ENCODE data around the gene THOC6. TPM values are rescaled to one million over a fixed set of nuclear protein-coding genes. Genes with fewer than 3 reads are reported as not detected.
"Not testable (repeated sequence)": the region's sequence is repeated elsewhere in the genome, so short reads cannot be mapped to it uniquely, and the experiment has no call there.

THOC6 gene
- polyA plus RNA-seq, 2 of the 4 experiments (the other 2 are of a cell fraction): 32.5 to 53.2 TPM

GRCh38 chr16:3051494-3051893 is 27.7 kb downstream of the THOC6 start:
- FAIRE-seq: no peak
- Histone ChIP-seq H3K4me2 (no peak overlapping the region), H3K4me3 (no peak overlapping the region), H3K27ac (no peak overlapping the region), H3K4me1 (peaks cover 2% of the 10 kb centered on the region; the same call in 1 of the 3 replicates), H3K9me3 (no peaks in the 10 kb centered on the region)
- WGBS (ENCODE audit: missing lambda C conversion rate): 64% methylated on average over 7 of the region's 9 CpGs
- TF ChIP-seq NR3C1 (IDR thresholded peaks at IDR 0.05) (no peak), CTCF (IDR thresholded peaks at IDR 0.05) (no peak), CHD4 (IDR thresholded peaks at IDR 0.05; ENCODE audit: borderline replicate concordance) (no peak), EHMT2 (IDR thresholded peaks at IDR 0.05; ENCODE audit: low read depth) (no peak), HES2 (IDR thresholded peaks at IDR 0.05) (no peak), POLR2AphosphoS2 (conservative IDR thresholded peaks at IDR 0.05; ENCODE audit: low read length) (no peak), BHLHE40 (IDR thresholded peaks at IDR 0.05; ENCODE audit: low read depth, low read length) (no peak), MAX (IDR thresholded peaks at IDR 0.05) (no peak), MAFK (IDR thresholded peaks at IDR 0.05; ENCODE audit: partially characterized antibody) (no peak), ELK1 (IDR thresholded peaks at IDR 0.05; ENCODE audit: low read depth, low read length) (no peak), CEBPB (IDR thresholded peaks at IDR 0.05) (no peak), ZFP36 (IDR thresholded peaks at IDR 0.05; ENCODE audit: borderline replicate concordance, partially characterized antibody) (no peak), RFX5 (IDR thresholded peaks at IDR 0.05) (no peak), FOSL2 (IDR thresholded peaks at IDR 0.05) (no peak), FOSL2 (CRISPR knock-in tag; IDR thresholded peaks at IDR 0.05) (no peak), PHF8 (IDR thresholded peaks at IDR 0.05; ENCODE audit: borderline replicate concordance, low read depth) (no peak)
- DNase-seq (ENCODE audit: low read depth in 1 of 2, low spot score in 1 of 2): no peak
- ATAC-seq: no peak
- CTCF ChIA-PET: interaction anchor here (0.8 to 6.2 kb wide), 7 partner anchors 8 to 78 kb away, joined by 3 to 104 read pairs (median 5); partner anchors contain the start of gene IL32
- POLR2A ChIA-PET: no interaction called here

- DNase-seq (ENCODE audit: low read depth in 1 of 2, low spot score in 1 of 2): not testable (repeated sequence)
These were observed 28.9 kb downstream of the THOC6 start for GRCh38 chr16:3052571-3053329.

GRCh38 chr16:3053330-3053710 is 29.5 kb downstream of the THOC6 start:
- H3K9me3 ChIP-seq; H3K4me2 ChIP-seq; DNase-seq (ENCODE audit: low read depth in 1 of 2, low spot score in 1 of 2); POLR2A ChIA-PET; FAIRE-seq; CTCF ChIA-PET; H3K4me3 ChIP-seq; H3K27ac ChIP-seq; H3K4me1 ChIP-seq: not testable (repeated sequence)
- 0 out of 6 replicates have a peak, but pooled peaks of 1 of the 2 experiments have one; percentile 8 for ATAC-seq
- WGBS (ENCODE audit: missing lambda C conversion rate): 91% methylated on average over 9 of the region's 13 CpGs

More at GRCh38 chr16:3052571-3053329, 28.9 kb downstream of the THOC6 start:
- ATAC-seq, H3K4me3 ChIP-seq, H3K4me1 ChIP-seq, FAIRE-seq, POLR2A ChIA-PET, H3K27ac ChIP-seq, H3K9me3 ChIP-seq, H3K4me2 ChIP-seq: not testable (repeated sequence)
- CTCF ChIA-PET: interaction anchor here (6.2 kb wide), 1 partner anchor 21 kb away, joined by 104 read pairs; no protein-coding TSS in a partner anchor
- WGBS (ENCODE audit: missing lambda C conversion rate): 81% methylated on average over 11 of the region's 12 CpGs
